Mesothelial cell of epicardium (in vitro differentiated cells): ENCODE measurements around the gene EVX1. TPM values are rescaled to one million over a fixed set of nuclear protein-coding genes. Genes with fewer than 3 reads are reported as not detected.

Experiments
- DNase-seq, 2 experiments: peaks; one replicate each; pipeline ENCODE4 v3.0.0; 2021; ENCODE audit warnings: low spot score in 2 of 2; ENCODE audit not compliant: unreplicated experiment in 2 of 2
- H3K27ac Mint-ChIP-seq: 2 replicates; pipeline ENCODE4 v1.8.0; 2021; ENCODE audit warnings: mixed read lengths
- H3K27me3 Mint-ChIP-seq: 2 replicates; pipeline ENCODE4 v1.8.0; 2021; ENCODE audit warnings: low read depth, mixed read lengths
- H3K36me3 Mint-ChIP-seq: 2 replicates; pipeline ENCODE4 v1.8.0; 2021; ENCODE audit warnings: mixed read lengths
- H3K4me1 Mint-ChIP-seq: 2 replicates; pipeline ENCODE4 v1.8.0; 2021; ENCODE audit warnings: mixed read lengths
- H3K4me3 Mint-ChIP-seq: 2 replicates; pipeline ENCODE4 v1.8.0; 2021; ENCODE audit warnings: mild to moderate bottlenecking, moderate library complexity, mixed read lengths
- H3K9me3 Mint-ChIP-seq: 2 replicates; pipeline ENCODE4 v1.8.0; 2021; ENCODE audit warnings: mixed read lengths
- CTCF ChIP-seq: fragments of 200-600 bp; sonication (generic); IDR thresholded peaks from one replicate; pipeline ENCODE4 v1.5.0; 2021; ENCODE audit warnings: antibody characterized with exemption; ENCODE audit not compliant: unreplicated experiment
- total RNA-seq: library from RNA; stranded (reverse); gene quantifications from 3 replicates; pipeline ENCODE4 v1.2.1, GENCODE V29; 2021

Gene EVX1
- 1.4 to 2.1 TPM (median 1.8 TPM) in 3 replicates for total RNA-seq

DNA sequence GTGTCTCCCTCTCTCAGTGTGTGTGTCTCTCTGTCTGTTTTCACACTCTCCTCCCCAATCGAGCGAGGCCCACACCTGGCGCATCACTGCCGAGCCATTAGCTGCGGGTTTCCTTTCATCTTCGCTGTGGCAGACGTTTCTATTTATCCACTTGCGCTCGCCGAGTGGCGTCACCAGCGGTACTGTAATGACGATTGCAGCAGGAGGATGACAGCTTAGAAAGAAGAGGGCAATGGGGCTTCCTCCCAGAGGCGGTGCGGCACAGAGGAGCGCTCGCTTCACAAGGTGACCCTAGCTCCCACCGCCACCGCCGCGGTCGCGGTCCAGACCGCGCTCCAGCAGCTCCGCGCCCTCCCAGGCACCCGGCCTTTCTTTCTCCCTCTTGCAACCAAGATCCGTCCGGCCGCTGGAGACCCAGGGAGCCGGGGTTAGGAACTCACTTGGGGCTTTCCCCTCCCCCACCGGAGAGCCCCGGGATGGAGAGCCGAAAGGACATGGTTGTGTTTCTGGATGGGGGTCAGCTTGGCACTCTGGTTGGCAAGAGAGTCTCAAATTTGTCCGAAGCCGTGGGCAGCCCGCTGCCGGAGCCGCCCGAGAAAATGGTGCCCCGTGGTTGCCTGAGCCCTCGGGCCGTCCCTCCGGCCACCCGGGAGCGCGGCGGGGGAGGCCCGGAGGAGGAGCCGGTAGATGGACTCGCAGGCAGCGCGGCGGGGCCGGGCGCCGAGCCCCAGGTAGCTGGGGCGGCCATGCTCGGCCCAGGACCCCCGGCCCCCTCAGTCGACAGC is at the start of gene EVX1:
EVX1 (plus strand) TSS at position 248 of the 785 bp plus-strand sequence; CDS start at position 477, 229 bp downstream.
- Mint-ChIP-seq H3K9me3 (no peaks in the 10 kb centered on the region), H3K36me3 (no peaks in the 10 kb centered on the region), H3K27me3 (peaks cover 96% of the 10 kb centered on the region), H3K4me3 (peak within 1 kb of the TSS; percentile 74), H3K27ac (peak within 1 kb of the TSS; percentile 80), H3K4me1 (peaks cover 37% of the 10 kb centered on the region)
- no peak for TF ChIP-seq CTCF
- no peak for DNase-seq

GRCh38 chr7:27193335-27194001 is 49.1 kb upstream of the EVX1 start:
- peak overlapping the region; percentile 94 for H3K27ac Mint-ChIP-seq
- peaks cover 42% of the 10 kb centered on the region for H3K4me1 Mint-ChIP-seq
- peak in 1 of 2 experiments; percentile 39 for DNase-seq
- H3K9me3 Mint-ChIP-seq, result no peaks in the 10 kb centered on the region
- H3K27me3 Mint-ChIP-seq, result peaks cover 96% of the 10 kb centered on the region
- peak overlapping the region; percentile 67 for H3K4me3 Mint-ChIP-seq
- TF ChIP-seq CTCF, result no peak
- no peaks in the 10 kb centered on the region for H3K36me3 Mint-ChIP-seq

GRCh38 chr7:27194002-27194352 is 48.6 kb upstream of the EVX1 start:
- no peak for DNase-seq
- H3K27ac Mint-ChIP-seq, result peak overlapping the region; percentile 94
- peaks cover 39% of the 10 kb centered on the region for H3K4me1 Mint-ChIP-seq
- no peaks in the 10 kb centered on the region for H3K36me3 Mint-ChIP-seq
- no peak for TF ChIP-seq CTCF
- no peaks in the 10 kb centered on the region for H3K9me3 Mint-ChIP-seq
- H3K27me3 Mint-ChIP-seq, result peaks cover 96% of the 10 kb centered on the region
- H3K4me3 Mint-ChIP-seq, result peak overlapping the region; percentile 67

- H3K27ac Mint-ChIP-seq, result peak overlapping the region; percentile 36
- H3K9me3 Mint-ChIP-seq, result no peaks in the 10 kb centered on the region
- peaks cover 33% of the 10 kb centered on the region for H3K4me1 Mint-ChIP-seq
- H3K4me3 Mint-ChIP-seq, result peak overlapping the region; percentile 67
- peaks cover 91% of the 10 kb centered on the region for H3K27me3 Mint-ChIP-seq
- TF ChIP-seq CTCF, result no peak
- peak in 1 of 2 experiments; percentile 37 for DNase-seq
- no peaks in the 10 kb centered on the region for H3K36me3 Mint-ChIP-seq
These were observed 47.8 kb upstream of the EVX1 start for GRCh38 chr7:27194686-27195379.

DNA sequence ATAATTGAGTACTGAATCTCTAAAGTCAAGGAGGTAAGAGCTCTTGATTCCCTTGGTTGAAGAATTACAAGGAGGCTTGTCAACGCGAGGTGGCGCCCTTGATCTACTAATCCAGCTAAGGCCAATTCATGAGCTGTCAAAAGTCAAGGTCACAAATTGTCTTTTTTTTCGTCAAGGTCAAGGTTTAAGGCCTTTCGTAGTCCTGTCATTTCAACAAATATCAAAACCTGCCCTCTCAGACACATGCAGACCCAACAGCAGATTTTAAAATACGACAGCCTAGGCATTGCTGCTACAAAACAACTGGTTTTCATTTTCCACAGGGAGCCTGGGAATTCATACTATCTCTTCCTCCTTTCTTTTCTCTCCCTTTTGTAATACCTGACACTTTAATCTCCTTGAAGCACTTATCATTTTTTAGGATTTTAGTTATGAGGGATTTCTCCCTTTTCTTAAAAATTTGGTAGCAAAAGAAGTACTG is 46.3 kb upstream of the EVX1 start:
- Mint-ChIP-seq H3K36me3 (no peaks in the 10 kb centered on the region), H3K27ac (peak overlapping the region; percentile 56), H3K4me1 (peaks cover 31% of the 10 kb centered on the region), H3K9me3 (no peaks in the 10 kb centered on the region), H3K27me3 (peaks cover 89% of the 10 kb centered on the region), H3K4me3 (peak overlapping the region; percentile 60)
- peak; percentile 71 for TF ChIP-seq CTCF
- peak in 1 of 2 experiments; percentile 86 for DNase-seq
